ENCODE data around the gene DLG2. TPM values are rescaled to one million over a fixed set of nuclear protein-coding genes. Genes with fewer than 3 reads are reported as not detected.

The DLG2 gene
- total RNA-seq, 4 donors from 2014 or later = 1.3 to 4.7 (median 2.4) TPM

GRCh38 chr11:83671289-83671688 is 1955.9 kb downstream of the DLG2 start:
- no peaks in the 10 kb centered on the region for H3K9me3 ChIP-seq
- TF ChIP-seq POLR2A (IDR thresholded peaks at IDR 0.05) = no peak
- no peak for TF ChIP-seq CTCF (IDR thresholded peaks at IDR 0.05 in 4 of 5, conservative IDR thresholded peaks at IDR 0.05 in 1 of 5)
- no peak for ATAC-seq

GRCh38 chr11:83666149-83666548 is 1961.0 kb downstream of the DLG2 start:
- no peaks in the 10 kb centered on the region for H3K36me3 ChIP-seq
- TF ChIP-seq CTCF (IDR thresholded peaks at IDR 0.05 in 4 of 5, conservative IDR thresholded peaks at IDR 0.05 in 1 of 5) (no peak), POLR2A (IDR thresholded peaks at IDR 0.05) (no peak)
- no peaks in the 10 kb centered on the region for H3K27me3 ChIP-seq
- H3K9me3 ChIP-seq = no peaks in the 10 kb centered on the region
- ATAC-seq (no peak), DNase-seq (no peak)
- H3K4me1 ChIP-seq = no peaks in the 10 kb centered on the region
- H3K4me3 ChIP-seq = no peak overlapping the region
- intact Hi-C loops (cut with DNase I; ENCODE audit: low total_unique reads) (no loop called here), in situ Hi-C loops (cut with MboI; ENCODE audit: low sequenced_read_pairs in 4 of 4) (no loop called here)
- no peak overlapping the region for H3K27ac ChIP-seq

More at GRCh38 chr11:83671289-83671688, 1955.9 kb downstream of the DLG2 start:
- Histone ChIP-seq H3K27ac (no peak overlapping the region), H3K4me3 (no peak overlapping the region), H3K27me3 (no peaks in the 10 kb centered on the region), H3K4me1 (no peaks in the 10 kb centered on the region), H3K36me3 (no peaks in the 10 kb centered on the region)
- intact Hi-C loops (cut with DNase I; ENCODE audit: low total_unique reads) (no loop called here), in situ Hi-C loops (cut with MboI; ENCODE audit: low sequenced_read_pairs in 4 of 4) (no loop called here)
- DNase-seq = no peak

- Histone ChIP-seq H3K4me3 (no peak overlapping the region), H3K27ac (no peak overlapping the region), H3K36me3 (no peaks in the 10 kb centered on the region), H3K4me1 (no peaks in the 10 kb centered on the region), H3K27me3 (no peaks in the 10 kb centered on the region), H3K9me3 (no peaks in the 10 kb centered on the region)
- no peak for DNase-seq
- no peak for TF ChIP-seq POLR2A (IDR thresholded peaks at IDR 0.05)
- TF ChIP-seq CTCF (IDR thresholded peaks at IDR 0.05 in 4 of 5, conservative IDR thresholded peaks at IDR 0.05 in 1 of 5) = no peak
- no peak for ATAC-seq
- intact Hi-C loops (cut with DNase I; ENCODE audit: low total_unique reads) = no loop called here
- in situ Hi-C loops (cut with MboI; ENCODE audit: low sequenced_read_pairs in 4 of 4) = no loop called here
Observed at GRCh38 chr11:83663988-83664387, 1963.2 kb downstream of the DLG2 start.

GRCh38 chr11:83663446-83663845 is 1963.7 kb downstream of the DLG2 start:
- DNase-seq (no peak), ATAC-seq (no peak)
- TF ChIP-seq CTCF (IDR thresholded peaks at IDR 0.05 in 4 of 5, conservative IDR thresholded peaks at IDR 0.05 in 1 of 5) (no peak), POLR2A (IDR thresholded peaks at IDR 0.05) (no peak)
- in situ Hi-C loops (cut with MboI; ENCODE audit: low sequenced_read_pairs in 4 of 4) = no loop called here
- H3K36me3 ChIP-seq = no peaks in the 10 kb centered on the region
- no peak overlapping the region for H3K27ac ChIP-seq
- H3K4me1 ChIP-seq = no peaks in the 10 kb centered on the region
- no peaks in the 10 kb centered on the region for H3K27me3 ChIP-seq
- no peaks in the 10 kb centered on the region for H3K9me3 ChIP-seq
- no peak overlapping the region for H3K4me3 ChIP-seq
- intact Hi-C loops (cut with DNase I; ENCODE audit: low total_unique reads) = no loop called here

GRCh38 chr11:83662494-83662893 is 1964.7 kb downstream of the DLG2 start:
- Histone ChIP-seq H3K27ac (no peak overlapping the region), H3K36me3 (no peaks in the 10 kb centered on the region), H3K27me3 (no peaks in the 10 kb centered on the region), H3K9me3 (no peaks in the 10 kb centered on the region), H3K4me3 (no peak overlapping the region), H3K4me1 (no peaks in the 10 kb centered on the region)
- in situ Hi-C loops (cut with MboI; ENCODE audit: low sequenced_read_pairs in 4 of 4) = no loop called here
- no peak for DNase-seq
- TF ChIP-seq CTCF (IDR thresholded peaks at IDR 0.05 in 4 of 5, conservative IDR thresholded peaks at IDR 0.05 in 1 of 5) = no peak
- no peak for TF ChIP-seq POLR2A (IDR thresholded peaks at IDR 0.05)
- no peak for ATAC-seq
- intact Hi-C loops (cut with DNase I; ENCODE audit: low total_unique reads) = no loop called here
